GM13977 (cell line): ENCODE measurements around the gene POLD4.

Experiments
- DNase-seq: peaks from one replicate; pipeline ENCODE4 v3.0.0; 2012; ENCODE audit warnings: low spot score
- CTCF ChIP-seq: IDR thresholded peaks from 2 replicates; pipeline ENCODE4 v1.5.1; 2012; ENCODE audit warnings: mild to moderate bottlenecking, control low read depth; ENCODE audit not compliant: insufficient read depth; ENCODE audit errors: extremely low read depth, missing control alignments
- in situ Hi-C: fragments of 300-500 bp; cut with MboI; formaldehyde crosslinking; loops from one replicate; pipeline ENCODE4 v1.12.0; 2022; ENCODE audit warnings: low sequenced_read_pairs, low pct_unique_long_range_greater_than_20kb, mixed read lengths, inconsistent platforms; ENCODE audit not compliant: unreplicated experiment

POLD4 gene

GRCh38 chr11:67398661-67399563 lies 45.6 kb upstream of the POLD4 start:
- in situ Hi-C loops = no loop called here
- TF ChIP-seq CTCF = no peak
- DNase-seq = no peak

GRCh38 chr11:67397986-67398660 lies 44.8 kb upstream of the POLD4 start:
- in situ Hi-C loops = no loop called here
- no peak for TF ChIP-seq CTCF
- no peak for DNase-seq

- in situ Hi-C loops = no loop called here
- TF ChIP-seq CTCF = no peak
- DNase-seq = no peak
These were observed 44.2 kb upstream of the POLD4 start for GRCh38 chr11:67397536-67397935.

GRCh38 chr11:67396587-67397389 lies 43.4 kb upstream of the POLD4 start:
- no peak for DNase-seq
- TF ChIP-seq CTCF = no peak
- in situ Hi-C loops = no loop called here

- DNase-seq = no peak
These were observed 42.9 kb upstream of the POLD4 start for GRCh38 chr11:67396259-67396581.

More at GRCh38 chr11:67396259-67396581, 42.9 kb upstream of the POLD4 start:
- in situ Hi-C loops = no loop called here
- TF ChIP-seq CTCF = no peak
